ENCODE data around the gene TP53I3. TPM values are rescaled to one million over a fixed set of nuclear protein-coding genes. Genes with fewer than 3 reads are reported as not detected.

The TP53I3 gene
- total and polyA plus RNA-seq, 2 of the 4 experiments (the other 2 are of a cell fraction) = 25.5 to 42.2 TPM

DNA sequence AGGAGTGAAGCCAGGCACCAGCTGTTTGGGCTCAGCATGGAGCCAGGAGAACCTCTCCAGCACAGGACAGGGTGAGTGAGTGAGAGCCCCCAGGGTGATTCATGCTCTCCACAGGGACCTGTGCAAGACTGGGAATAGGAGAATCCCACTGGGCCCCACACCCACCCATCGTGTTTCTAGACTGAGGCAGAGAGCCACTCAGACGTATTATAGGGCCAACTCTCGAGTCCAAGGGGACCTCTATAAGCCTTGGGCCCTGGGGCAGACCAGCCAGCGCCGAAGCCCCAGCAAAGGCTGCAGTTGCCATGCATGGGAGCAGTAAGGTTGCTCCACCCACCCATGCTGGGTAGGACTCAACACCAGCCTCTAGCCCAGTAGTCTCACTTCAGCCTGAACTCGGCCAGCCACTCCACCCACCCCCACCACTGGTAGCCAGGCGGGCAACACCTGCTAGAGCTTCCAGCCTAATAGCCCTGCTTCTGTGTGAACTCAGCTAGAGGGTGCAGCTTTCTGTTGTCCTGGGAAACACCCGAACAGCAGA lies 19.5 kb upstream of the TP53I3 start:
- H2AFZ ChIP-seq (replicated peaks; ENCODE audit: low read length, poor library complexity) = no peak overlapping the region
- no peak overlapping the region for H3K18ac ChIP-seq (ENCODE audit: low read depth, low read length)
- H3K4me1 ChIP-seq (ENCODE audit: control insufficient read depth, insufficient read depth, low read length) = no peaks in the 10 kb centered on the region
- H3K9me1 ChIP-seq (ENCODE audit: insufficient read depth, low read length) = no peaks in the 10 kb centered on the region
- no peak overlapping the region for H4K91ac ChIP-seq (ENCODE audit: insufficient read depth, low read depth, low read length)
- no peak overlapping the region for H3K9ac ChIP-seq (ENCODE audit: low read depth, low read length)
- no peak overlapping the region for H2BK20ac ChIP-seq (ENCODE audit: low read depth, low read length)
- H3K27me3 ChIP-seq (ENCODE audit: control insufficient read depth, insufficient read depth, low read length) = no peaks in the 10 kb centered on the region
- H3K14ac ChIP-seq (replicated peaks; ENCODE audit: low read depth, low read length) = no peak overlapping the region
- H3K27ac ChIP-seq (ENCODE audit: insufficient read depth, low read length) = no peak overlapping the region
- in situ Hi-C loops (cut with MboI; ENCODE audit: low sequenced_read_pairs) (no loop called here), dilution Hi-C loops (cut with HindIII; ENCODE audit: low sequenced_read_pairs, unreplicated experiment) (no loop called here), intact Hi-C loops (cut with micrococcal nuclease) (no loop called here)
- H3K23ac ChIP-seq (ENCODE audit: low read depth, low read length) = no peak overlapping the region
- no peak overlapping the region for H3K4me2 ChIP-seq (ENCODE audit: low read depth, low read length)
- H3K36me3 ChIP-seq (ENCODE audit: control insufficient read depth, insufficient read depth, low read length) = 0 out of 2 replicates have a peak, but pooled peaks cover 2% of the 10 kb centered on the region
- DNase-seq (no peak), ATAC-seq (ENCODE audit: low read depth) (no peak)
- TF ChIP-seq MAZ (IDR thresholded peaks at IDR 0.05; ENCODE audit: borderline replicate concordance, low read depth, low read length) (no peak), CEBPB (IDR thresholded peaks at IDR 0.05; ENCODE audit: low read depth, low read length) (no peak), RAD21 (IDR thresholded peaks at IDR 0.05; ENCODE audit: low read length) (no peak)
- TF ChIP-seq, protein P1, sequence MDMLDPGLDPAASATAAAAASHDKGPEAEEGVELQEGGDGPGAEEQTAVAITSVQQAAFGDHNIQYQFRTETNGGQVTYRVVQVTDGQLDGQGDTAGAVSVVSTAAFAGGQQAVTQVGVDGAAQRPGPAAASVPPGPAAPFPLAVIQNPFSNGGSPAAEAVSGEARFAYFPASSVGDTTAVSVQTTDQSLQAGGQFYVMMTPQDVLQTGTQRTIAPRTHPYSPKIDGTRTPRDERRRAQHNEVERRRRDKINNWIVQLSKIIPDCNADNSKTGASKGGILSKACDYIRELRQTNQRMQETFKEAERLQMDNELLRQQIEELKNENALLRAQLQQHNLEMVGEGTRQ (IDR thresholded peaks at IDR 0.05; ENCODE audit: low read depth, low read length) = no peak
- H2BK120ac ChIP-seq (ENCODE audit: low read depth, low read length) = no peak overlapping the region
- H4K5ac ChIP-seq (ENCODE audit: low read depth, low read length) = no peak overlapping the region
- ChIA-PET POLR2A (ENCODE audit: unreplicated experiment) (no interaction called here), CTCF (no interaction called here)
- no peak overlapping the region for H2AK5ac ChIP-seq (ENCODE audit: low read depth, low read length)
- 80% methylated on average over 2 of the region's 8 CpGs; no CpG with 5 or more reads in 1 of the 2 experiments for WGBS, 2 experiments (ENCODE audit: extremely low coverage in 2 of 2, insufficient read length in 1 of 2)
- H3K79me1 ChIP-seq (ENCODE audit: low read depth in 1 of 2, low read length in 2 of 2) = no peaks in the 10 kb centered on the region
- H2BK15ac ChIP-seq (ENCODE audit: low read depth, low read length) = no peak overlapping the region
- H3K56ac ChIP-seq (ENCODE audit: extremely low read depth, insufficient read depth, low read length) = no peak overlapping the region
- no peaks in the 10 kb centered on the region; the same call in 1 of the 2 replicates for H3K9me3 ChIP-seq (ENCODE audit: control insufficient read depth, insufficient read depth, low read length)
- H3K4me3 ChIP-seq (ENCODE audit: insufficient read depth, low read depth, low read length) = no peak overlapping the region
- H4K8ac ChIP-seq (ENCODE audit: low read depth in 2 of 2, low read length in 2 of 2) = no peak overlapping the region
- BruUV-seq (replicated peaks) = no TSS peak
- no peaks in the 10 kb centered on the region for H4K20me1 ChIP-seq (ENCODE audit: insufficient read depth, low read length)
- H2AK9ac ChIP-seq (replicated peaks; ENCODE audit: low read depth, low read length, poor library complexity) = no peak overlapping the region
- H3K4ac ChIP-seq (ENCODE audit: low read depth, low read length) = no peak overlapping the region
- H2BK5ac ChIP-seq (ENCODE audit: low read depth, low read length, poor library complexity, severe bottlenecking) = no peak overlapping the region
